Measurements from ENCODE around the gene SUN1.
A peak's percentile ranks its signal among the peaks of the same experiment; 100 is the strongest.

The SUN1 gene

DNA sequence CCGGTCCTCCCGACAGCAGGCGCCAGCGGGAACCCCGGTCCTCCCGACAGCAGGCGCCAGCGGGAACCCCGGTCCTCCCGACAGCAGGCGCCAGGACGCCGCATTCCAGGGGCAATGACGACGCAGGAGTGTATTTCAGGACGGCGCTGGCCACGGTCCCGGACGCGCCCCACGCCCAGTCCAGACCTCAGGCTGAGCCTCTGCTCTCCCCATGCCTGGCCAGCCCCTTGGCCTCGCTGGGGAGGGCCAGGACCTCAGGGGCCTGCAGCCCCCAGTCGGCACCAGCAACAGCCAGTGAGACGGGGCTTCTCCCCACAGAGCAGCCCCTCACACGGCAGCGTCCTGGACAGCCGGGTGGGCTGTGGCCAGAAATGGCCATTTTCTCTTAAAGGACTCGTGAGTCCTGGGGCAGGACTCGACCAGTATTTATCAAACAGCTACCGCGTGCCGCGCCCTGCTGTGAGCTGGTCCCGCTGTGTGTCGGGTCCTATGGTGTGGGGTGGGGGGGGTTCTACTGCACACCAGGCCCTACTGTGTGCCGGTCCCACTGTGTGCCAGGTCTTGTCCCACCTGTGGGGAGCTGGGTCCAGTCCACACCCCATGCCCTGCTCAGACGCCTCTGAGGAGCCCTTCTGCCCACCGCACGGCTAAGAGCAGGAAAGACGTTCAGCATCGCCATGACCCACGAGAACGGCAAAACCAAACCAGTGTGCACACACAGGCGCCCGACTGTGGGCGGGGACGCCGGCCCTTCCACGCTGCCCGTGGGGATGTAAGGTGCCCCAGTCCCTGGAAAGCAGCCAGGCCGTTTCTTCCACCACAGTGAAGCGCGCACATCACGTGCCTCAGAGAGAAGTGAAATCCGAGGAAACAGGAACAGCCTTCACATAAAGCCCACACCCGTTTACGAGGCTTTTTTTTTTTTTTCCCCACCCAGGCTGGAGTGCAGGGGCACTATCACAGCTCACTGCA, 77.4 kb downstream of the SUN1 start:
- no peak for DNase-seq

- no peak for DNase-seq
Measured at GRCh38 chr7:910441-910861, 78.2 kb downstream of the SUN1 start.

- no peak for DNase-seq
Measured at GRCh38 chr7:910931-911431, 78.7 kb downstream of the SUN1 start.

- DNase-seq = no peak
Measured at GRCh38 chr7:911791-912480, 79.7 kb downstream of the SUN1 start.

DNA sequence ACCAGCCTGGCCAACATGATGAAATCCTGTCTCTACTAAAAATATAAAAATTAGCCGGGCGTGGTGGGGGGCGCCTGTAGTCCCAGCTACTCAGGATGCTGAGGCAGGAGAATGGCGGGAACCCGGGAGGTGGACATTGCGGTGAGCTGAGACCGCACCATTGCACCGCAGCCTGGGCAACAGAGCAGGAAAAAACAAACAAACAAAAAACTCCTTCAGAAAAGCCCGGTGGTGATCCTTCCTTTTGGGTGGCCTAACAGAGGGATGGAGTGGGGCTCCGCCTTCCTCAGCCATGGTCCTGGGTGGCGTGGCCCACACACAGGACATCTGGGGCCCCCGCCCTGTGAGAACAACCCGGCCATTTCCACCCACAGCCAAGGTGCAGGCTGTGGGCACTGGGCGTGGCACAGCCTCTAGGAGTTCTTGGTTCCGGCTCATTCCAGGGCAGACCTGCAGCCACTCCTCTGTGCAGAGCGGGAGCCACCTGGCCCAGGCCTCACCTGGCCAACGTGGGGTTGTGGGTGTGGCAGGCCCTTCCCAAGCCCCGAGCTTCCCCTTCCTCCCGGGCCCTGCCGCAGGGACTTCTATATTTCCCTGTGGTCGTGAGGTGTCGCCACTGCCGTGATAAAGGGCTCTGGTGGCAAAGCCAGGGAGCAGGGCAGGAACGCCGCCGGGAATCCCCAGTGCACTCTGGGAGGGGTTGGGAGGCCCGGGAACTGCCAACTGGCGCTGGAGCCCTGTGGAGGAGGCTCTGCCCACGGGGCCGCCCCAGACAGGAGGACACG, 81.7 kb downstream of the SUN1 start:
- no peak for DNase-seq

DNA sequence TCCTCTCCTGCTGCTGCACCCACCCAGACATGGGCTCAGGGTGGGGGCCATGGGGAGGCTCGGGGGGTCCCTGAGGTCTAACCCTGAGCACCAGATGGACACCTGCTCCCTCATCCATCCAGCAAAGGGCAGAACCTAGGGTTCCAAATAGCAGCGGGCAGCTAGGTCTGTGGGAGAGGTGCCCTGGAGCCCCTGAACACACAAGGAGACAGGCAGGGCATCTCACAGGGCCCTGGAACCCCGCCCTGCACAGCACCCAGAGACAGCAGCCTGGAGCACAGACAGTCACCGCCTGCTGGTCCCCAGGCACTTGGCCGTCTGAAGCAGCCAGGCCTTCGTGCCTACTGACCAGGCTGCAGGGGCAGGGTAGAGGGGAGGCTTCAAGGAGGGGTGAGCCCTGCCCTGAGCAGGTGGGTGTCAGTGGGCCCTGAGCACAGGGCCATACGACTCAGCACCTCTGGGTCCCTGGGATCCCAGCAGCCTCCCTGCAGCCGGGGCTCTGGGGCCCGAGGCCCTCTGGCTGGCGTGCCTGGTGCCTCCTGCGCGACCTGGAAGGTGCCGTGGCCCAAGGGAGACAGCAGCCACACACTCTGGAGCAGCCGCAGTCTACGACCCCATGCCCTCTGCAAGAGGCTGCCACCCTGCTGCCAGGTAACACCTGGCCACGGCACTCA, 82.4 kb downstream of the SUN1 start:
- DNase-seq = no peak

GRCh38 chr7:915291-916218, 83.3 kb downstream of the SUN1 start:
- no peak for DNase-seq

DNA sequence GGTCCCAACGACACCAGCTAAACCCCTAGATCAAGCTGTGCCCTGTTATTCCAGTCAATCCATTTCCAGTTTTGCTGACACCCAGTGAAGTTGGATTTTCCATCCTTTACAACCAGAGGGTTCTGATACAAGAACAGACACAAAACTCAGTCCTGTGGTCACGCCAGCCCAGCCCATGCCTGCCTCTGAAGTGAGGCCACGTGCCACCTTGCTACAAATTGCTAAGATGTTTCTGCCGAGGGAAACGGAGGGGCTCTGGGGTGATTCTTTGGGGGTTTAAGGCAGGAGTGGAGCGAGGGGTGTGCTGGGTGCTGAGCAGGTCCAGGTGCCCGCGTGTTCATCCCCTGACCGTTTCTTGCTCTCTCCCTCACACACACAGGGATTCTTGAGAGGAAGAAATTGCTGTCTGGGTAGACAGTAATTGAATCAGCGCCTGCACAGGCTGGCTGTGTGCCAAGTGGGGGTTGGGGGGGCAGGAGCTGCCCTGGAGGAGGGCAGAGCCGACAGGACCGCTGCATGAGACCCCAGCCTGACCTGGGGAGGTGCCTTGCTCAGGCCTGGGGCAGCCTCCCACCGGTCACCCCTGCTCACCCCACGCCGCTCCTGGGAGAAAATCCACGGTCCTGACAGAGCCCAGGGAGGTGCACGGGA, 84.1 kb downstream of the SUN1 start:
- DNase-seq = peak; percentile 54

DNA sequence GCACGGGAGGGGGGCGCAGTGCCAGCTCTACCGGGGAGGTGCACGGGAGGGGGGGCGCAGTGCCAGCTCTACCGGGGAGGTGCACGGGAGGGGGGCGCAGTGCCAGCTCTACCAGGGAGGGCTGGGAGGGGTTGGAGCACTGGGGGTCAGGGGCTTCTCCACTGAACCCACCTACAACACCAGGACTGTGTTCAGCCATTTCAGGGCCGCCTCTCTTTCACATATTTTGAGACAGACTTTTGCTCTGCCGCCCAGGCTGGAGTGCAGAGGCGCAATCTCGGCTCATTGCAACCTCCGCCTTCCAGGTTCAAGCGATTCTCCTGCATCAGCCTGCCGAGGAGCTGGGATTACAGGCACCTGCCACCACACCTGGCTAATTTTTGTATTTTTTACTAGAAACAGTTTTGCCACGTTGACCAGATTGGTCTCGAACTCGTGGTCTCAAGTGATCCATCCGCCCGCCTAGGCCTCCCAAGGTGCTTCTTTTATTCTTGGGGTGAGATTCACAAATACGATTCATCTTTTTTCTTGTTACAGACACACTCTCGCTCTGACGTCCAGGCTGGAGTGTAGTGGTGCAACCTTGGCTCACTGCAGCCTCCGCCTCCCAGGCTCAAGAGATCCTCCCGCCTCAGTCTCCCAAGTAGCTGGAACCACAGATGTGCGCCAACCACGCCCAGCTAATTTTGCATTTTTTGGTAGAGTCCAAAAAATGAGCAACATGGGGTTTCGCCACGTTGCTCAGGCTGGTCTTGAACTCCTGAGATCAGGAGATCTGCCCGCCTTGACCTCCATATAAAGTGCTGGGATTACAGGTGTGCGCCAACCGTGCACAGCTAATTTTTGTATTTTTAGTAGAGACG, 85.2 kb downstream of the SUN1 start:
- no peak for DNase-seq

DNA sequence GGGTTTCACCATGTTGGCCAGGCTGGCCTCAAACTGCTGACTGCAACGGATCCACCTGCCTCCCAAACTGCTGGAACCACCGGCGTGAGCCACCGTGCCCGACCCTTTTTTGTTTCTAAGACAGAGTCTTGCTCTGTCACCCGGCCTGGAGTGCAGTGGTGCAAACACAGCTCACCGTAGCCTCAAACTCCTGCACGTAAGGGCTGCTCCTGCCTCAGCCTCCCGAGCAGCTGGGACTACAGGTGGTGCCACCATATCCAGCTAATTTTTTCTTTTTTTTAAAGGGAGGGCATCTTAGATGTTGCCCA, 85.8 kb downstream of the SUN1 start:
- no peak for DNase-seq

- no peak for DNase-seq
Measured at GRCh38 chr7:918441-919113, 86.3 kb downstream of the SUN1 start.

GRCh38 chr7:919114-919442, 86.8 kb downstream of the SUN1 start:
- DNase-seq = no peak

DNA sequence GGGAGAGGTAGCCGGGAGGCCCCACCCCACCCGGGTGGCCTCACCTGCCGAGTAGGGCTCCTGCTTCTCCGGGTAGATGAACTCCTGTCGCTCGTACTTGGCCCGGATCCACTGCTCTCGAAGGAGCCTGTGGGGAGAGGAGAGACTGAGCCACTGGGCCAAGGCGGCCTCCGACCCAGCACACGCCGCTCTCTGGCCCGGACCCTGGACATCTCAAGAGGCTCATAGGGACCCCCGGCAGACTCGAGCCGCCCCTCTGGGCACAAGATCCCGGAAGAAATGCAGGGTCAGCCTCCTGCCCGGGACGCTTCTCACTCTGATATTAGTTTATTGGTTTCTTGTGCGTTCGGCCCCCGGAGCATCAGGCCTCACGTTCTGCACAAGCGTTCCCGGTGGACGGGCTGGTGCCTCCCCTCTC, 87.7 kb downstream of the SUN1 start:
- DNase-seq = no peak

DNA sequence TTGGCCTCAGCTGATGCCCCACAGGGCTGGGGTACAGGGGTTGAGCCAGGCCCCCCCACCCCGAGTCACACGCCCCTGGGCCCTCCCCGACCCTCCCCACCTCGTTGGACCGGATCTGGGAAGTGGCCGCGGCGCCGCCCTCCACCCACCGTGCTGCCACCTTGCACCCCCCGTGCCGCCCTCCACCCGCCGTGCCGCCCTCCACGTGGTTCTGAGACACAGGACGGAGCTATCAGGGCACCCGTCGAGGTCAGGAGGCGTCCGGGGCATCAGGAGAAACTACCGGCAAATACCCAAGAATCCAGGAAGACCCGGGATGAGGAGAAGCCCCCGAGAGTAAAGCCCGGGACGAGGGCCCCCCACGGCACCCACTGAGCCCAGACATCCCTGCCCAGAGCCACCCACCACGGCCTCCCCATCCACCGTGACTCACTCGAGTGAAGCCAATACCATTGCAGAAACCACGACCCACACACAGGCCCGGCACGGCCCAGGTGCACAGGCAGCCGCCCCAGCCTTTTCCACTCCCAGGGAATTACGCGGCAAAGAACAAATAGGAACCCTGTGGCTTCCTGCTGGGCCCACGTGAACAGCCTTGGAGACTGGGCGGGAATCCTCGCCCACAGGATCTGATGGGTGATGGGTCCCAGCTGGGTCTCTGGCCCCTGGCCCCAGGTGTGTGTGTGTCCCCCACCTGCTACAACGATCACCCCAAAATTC, 88.2 kb downstream of the SUN1 start:
- no peak for DNase-seq

GRCh38 chr7:921071-921461, 88.8 kb downstream of the SUN1 start:
- DNase-seq = no peak

- no peak for DNase-seq
Measured at GRCh38 chr7:921581-922333, 89.5 kb downstream of the SUN1 start.

- no peak for DNase-seq
Measured at GRCh38 chr7:922334-923107, 90.2 kb downstream of the SUN1 start.

Measured in COR-L47 (cell line).